Natural killer cell (primary cell): ENCODE results near the gene FAM3C. TPM values are rescaled to one million over a fixed set of nuclear protein-coding genes. Genes with fewer than 3 reads are reported as not detected.

Experiments
- ATAC-seq, 3 donors: fragments of 150-1000 bp in 2 of 3; fragments of 200-7000 bp in 1 of 3; cut with Tn5 transposase; 1 replicate in 1 of 3; 2 replicates in 2 of 3; pipeline ENCODE4 v1.10.0; 2021; ENCODE audit warnings: mild to moderate bottlenecking in 2 of 3, moderate library complexity in 2 of 3
- DNase-seq, 2 donors: peaks; one replicate each; pipeline versions ENCODE4 v3.0.0 to v3.0.0-alpha.2; 2013 to 2021; ENCODE audit warnings: mixed read lengths in 1 of 2
- H3K27ac ChIP-seq: one replicate; pipeline ENCODE4 v1.5.1; 2013; ENCODE audit warnings: mild to moderate bottlenecking, low read length
- H3K27me3 ChIP-seq: one replicate; pipeline ENCODE4 v1.6.1; 2013; ENCODE audit warnings: low read length; ENCODE audit not compliant: control insufficient read depth, insufficient read depth
- H3K36me3 ChIP-seq: one replicate; pipeline ENCODE4 v1.6.1; 2013; ENCODE audit warnings: low read length; ENCODE audit not compliant: control insufficient read depth, insufficient read depth
- H3K4me1 ChIP-seq: one replicate; pipeline ENCODE4 v1.6.1; 2013; ENCODE audit warnings: low read length; ENCODE audit not compliant: control insufficient read depth, insufficient read depth
- H3K4me3 ChIP-seq: one replicate; pipeline ENCODE4 v1.5.1; 2013; ENCODE audit warnings: low read length
- H3K9me3 ChIP-seq: one replicate; pipeline ENCODE4 v1.6.1; 2013; ENCODE audit warnings: low read length; ENCODE audit not compliant: control insufficient read depth, insufficient read depth
- H3K27ac Mint-ChIP-seq, 2 donors: one replicate each; pipeline ENCODE4 v1.8.0; 2022; ENCODE audit warnings: mild to moderate bottlenecking in 2 of 2, mixed read lengths in 2 of 2, moderate library complexity in 1 of 2
- H3K27me3 Mint-ChIP-seq, 2 donors: one replicate each; pipeline ENCODE4 v1.8.0; 2022; ENCODE audit warnings: low read depth in 2 of 2, mixed read lengths in 2 of 2
- H3K36me3 Mint-ChIP-seq: one replicate; pipeline ENCODE4 v1.8.0; 2022; ENCODE audit warnings: mixed read lengths
- H3K4me1 Mint-ChIP-seq, 2 donors: one replicate each; pipeline ENCODE4 v1.8.0; 2022; ENCODE audit warnings: mixed read lengths in 2 of 2
- H3K4me3 Mint-ChIP-seq: one replicate; pipeline ENCODE4 v1.8.0; 2022; ENCODE audit warnings: mild to moderate bottlenecking, moderate library complexity, mixed read lengths
- H3K9me3 Mint-ChIP-seq, 2 donors: one replicate each; pipeline ENCODE4 v1.8.0; 2022; ENCODE audit warnings: mixed read lengths in 2 of 2
- CTCF ChIP-seq: fragments of 200-600 bp; IDR thresholded peaks from one replicate; pipeline ENCODE4 v1.8.0; 2022; ENCODE audit warnings: antibody characterized with exemption
- WGBS: methylation state at CpG from one replicate; pipeline ENCODE4 v1.1.7; 2013; ENCODE audit warnings: missing lambda C conversion rate; ENCODE audit not compliant: insufficient coverage; 5-methylcytosine and 5-hydroxymethylcytosine counted together
- intact Hi-C: fragments of 100-400 bp; cut with micrococcal nuclease; formaldehyde crosslinking; loops from one replicate; pipeline ENCODE4 v1.14.2; 2022
- total RNA-seq, 4 donors: library from RNA; stranded (reverse); fragments of 120-200 nt in 1 of 4; gene quantifications; one replicate each; pipeline versions ENCODE4 v1.2.3 to v1.2.4, GENCODE V29; 2013 to 2022

The FAM3C gene
- total RNA-seq, 3 donors from 2014 or later (not counting 1 experiment from before 2014, with no cell fraction given), result 24.3 to 42.1 (median 37.0) TPM

- no peak overlapping the region for H3K27ac Mint-ChIP-seq
- no peak overlapping the region for H3K4me3 Mint-ChIP-seq
- H3K36me3 ChIP-seq, result no peaks in the 10 kb centered on the region
- H3K4me1 ChIP-seq, result no peaks in the 10 kb centered on the region
- H3K4me1 Mint-ChIP-seq, result peaks cover 5 to 6% of the 10 kb centered on the region in 2 donors
- no peak for TF ChIP-seq CTCF
- intact Hi-C loops, result no loop called here
- DNase-seq (no peak), ATAC-seq (no peak)
- H3K36me3 Mint-ChIP-seq, result no peaks in the 10 kb centered on the region
- no peaks in the 10 kb centered on the region for H3K9me3 ChIP-seq
- no peaks in the 10 kb centered on the region for H3K9me3 Mint-ChIP-seq
- no peak overlapping the region for H3K27ac ChIP-seq
- WGBS, result 65% methylated on average over 2 of the region's 2 CpGs
- H3K27me3 Mint-ChIP-seq, result peaks cover 3 to 11% of the 10 kb centered on the region in 2 donors
- no peak overlapping the region for H3K4me3 ChIP-seq
- no peaks in the 10 kb centered on the region for H3K27me3 ChIP-seq
Measured at GRCh38 chr7:121406944-121407343, 10.8 kb upstream of the FAM3C start.

- no peak for ATAC-seq
- H3K4me1 ChIP-seq, result no peaks in the 10 kb centered on the region
- H3K9me3 ChIP-seq, result no peaks in the 10 kb centered on the region
- H3K4me3 Mint-ChIP-seq, result no peak overlapping the region
- H3K36me3 ChIP-seq, result no peaks in the 10 kb centered on the region
- DNase-seq, result no peak
- intact Hi-C loops, result no loop called here
- H3K4me3 ChIP-seq, result no peak overlapping the region
- no peak overlapping the region for H3K27ac Mint-ChIP-seq
- no peaks in the 10 kb centered on the region for H3K27me3 ChIP-seq
- 100% methylated on average over 4 of the region's 5 CpGs for WGBS
- no peaks in the 10 kb centered on the region for H3K9me3 Mint-ChIP-seq
- no peaks in the 10 kb centered on the region for H3K36me3 Mint-ChIP-seq
- H3K27me3 Mint-ChIP-seq, result peaks cover 0 to 8% of the 10 kb centered on the region in 2 donors
- no peak overlapping the region for H3K27ac ChIP-seq
- no peak for TF ChIP-seq CTCF
- peaks cover 5 to 6% of the 10 kb centered on the region in 2 donors for H3K4me1 Mint-ChIP-seq
Measured at GRCh38 chr7:121406461-121406860, 10.4 kb upstream of the FAM3C start.

GRCh38 chr7:121404348-121404747 lies 8.2 kb upstream of the FAM3C start:
- ATAC-seq (no peak), DNase-seq (no peak)
- Histone ChIP-seq H3K36me3 (no peaks in the 10 kb centered on the region), H3K9me3 (no peaks in the 10 kb centered on the region), H3K4me3 (no peak overlapping the region), H3K27me3 (no peaks in the 10 kb centered on the region), H3K27ac (no peak overlapping the region), H3K4me1 (no peaks in the 10 kb centered on the region)
- intact Hi-C loops, result no loop called here
- no peaks in the 10 kb centered on the region for H3K9me3 Mint-ChIP-seq
- H3K4me3 Mint-ChIP-seq, result no peak overlapping the region
- H3K27me3 Mint-ChIP-seq, result peaks cover 0 to 3% of the 10 kb centered on the region in 2 donors
- H3K27ac Mint-ChIP-seq, result no peak overlapping the region
- WGBS, result 90% methylated on average over 2 of the region's 2 CpGs
- no peak for TF ChIP-seq CTCF
- no peaks in the 10 kb centered on the region for H3K4me1 Mint-ChIP-seq
- H3K36me3 Mint-ChIP-seq, result no peaks in the 10 kb centered on the region

- no peak for TF ChIP-seq CTCF
- Histone ChIP-seq H3K27me3 (no peaks in the 10 kb centered on the region), H3K27ac (no peak overlapping the region), H3K9me3 (no peaks in the 10 kb centered on the region), H3K4me1 (no peaks in the 10 kb centered on the region), H3K4me3 (no peak overlapping the region), H3K36me3 (no peaks in the 10 kb centered on the region)
- ATAC-seq, result no peak
- 75% methylated on average over 1 of the region's 1 CpG for WGBS
- H3K4me1 Mint-ChIP-seq, result no peaks in the 10 kb centered on the region
- no peak overlapping the region for H3K4me3 Mint-ChIP-seq
- H3K27ac Mint-ChIP-seq, result no peak overlapping the region
- peaks cover 0 to 3% of the 10 kb centered on the region in 2 donors for H3K27me3 Mint-ChIP-seq
- H3K9me3 Mint-ChIP-seq, result no peaks in the 10 kb centered on the region
- no peaks in the 10 kb centered on the region for H3K36me3 Mint-ChIP-seq
- no peak for DNase-seq
- intact Hi-C loops, result no loop called here
Measured at GRCh38 chr7:121402701-121403100, 6.6 kb upstream of the FAM3C start.
